Jurkat, Clone E6-1 (cell line): ENCODE results near the gene GPRIN3.

ENCODE experiments used
- DNase-seq: peaks from one replicate; pipeline ENCODE4 v3.0.0-alpha.2; 2011; ENCODE audit warnings: low read depth, low spot score
- H3K4me3 ChIP-seq: 2 replicates; pipeline ENCODE4 v1.5.1; 2011; ENCODE audit warnings: mild to moderate bottlenecking, low read length, control low read depth, moderate library complexity

Gene GPRIN3

DNA sequence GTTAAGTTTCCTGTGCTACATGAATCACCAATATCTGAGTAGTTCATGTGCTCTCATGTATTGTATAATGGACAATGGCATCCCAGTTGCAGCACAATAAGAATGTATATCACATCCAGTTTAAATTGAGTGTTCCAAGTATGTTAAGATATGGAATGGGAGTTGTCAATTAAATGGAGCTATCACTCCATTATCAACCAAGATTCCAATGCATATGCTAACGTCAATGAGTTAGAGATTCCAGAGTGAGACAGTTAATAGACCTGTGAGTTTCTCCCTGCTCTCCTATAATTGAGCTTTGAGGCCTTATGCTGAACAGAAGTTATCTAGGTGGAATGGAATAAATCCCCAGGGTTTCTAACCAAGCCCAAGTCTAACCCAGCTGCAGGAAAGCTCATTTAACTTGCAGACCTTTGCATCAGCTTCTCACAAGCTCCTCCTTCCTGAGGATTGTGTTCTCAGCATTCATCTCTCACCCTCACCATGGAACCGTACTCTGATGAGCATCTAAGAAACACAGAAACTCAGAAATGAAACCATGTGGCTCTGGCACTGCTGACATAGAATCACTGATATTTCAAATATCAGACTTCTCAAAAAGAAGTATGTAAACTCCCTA lies 111.4 kb downstream of the GPRIN3 start:
- no peak for DNase-seq
- H3K4me3 ChIP-seq: no peak overlapping the region

DNA sequence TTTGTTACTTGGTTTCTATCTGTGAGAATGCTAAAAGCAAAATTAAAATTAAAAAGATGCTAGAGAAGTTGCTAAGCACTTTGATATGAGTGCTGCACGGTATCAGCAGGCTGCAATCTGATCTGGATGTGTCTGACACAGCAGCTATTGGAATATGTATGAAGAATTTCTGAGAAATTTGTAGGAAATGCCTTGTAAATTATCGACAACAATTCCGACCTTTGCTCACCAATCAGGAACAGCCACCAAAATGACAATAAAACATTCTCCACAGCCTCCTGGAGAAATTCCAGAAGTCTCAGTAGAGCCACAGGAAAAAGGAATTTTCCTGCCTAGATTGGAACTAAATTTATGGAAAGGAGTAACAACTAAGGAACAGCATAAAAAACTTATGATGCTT lies 113.8 kb downstream of the GPRIN3 start:
- no peak overlapping the region for H3K4me3 ChIP-seq
- DNase-seq: no peak
